ENCODE data around the gene FGF22.

- TF ChIP-seq, protein P1, sequence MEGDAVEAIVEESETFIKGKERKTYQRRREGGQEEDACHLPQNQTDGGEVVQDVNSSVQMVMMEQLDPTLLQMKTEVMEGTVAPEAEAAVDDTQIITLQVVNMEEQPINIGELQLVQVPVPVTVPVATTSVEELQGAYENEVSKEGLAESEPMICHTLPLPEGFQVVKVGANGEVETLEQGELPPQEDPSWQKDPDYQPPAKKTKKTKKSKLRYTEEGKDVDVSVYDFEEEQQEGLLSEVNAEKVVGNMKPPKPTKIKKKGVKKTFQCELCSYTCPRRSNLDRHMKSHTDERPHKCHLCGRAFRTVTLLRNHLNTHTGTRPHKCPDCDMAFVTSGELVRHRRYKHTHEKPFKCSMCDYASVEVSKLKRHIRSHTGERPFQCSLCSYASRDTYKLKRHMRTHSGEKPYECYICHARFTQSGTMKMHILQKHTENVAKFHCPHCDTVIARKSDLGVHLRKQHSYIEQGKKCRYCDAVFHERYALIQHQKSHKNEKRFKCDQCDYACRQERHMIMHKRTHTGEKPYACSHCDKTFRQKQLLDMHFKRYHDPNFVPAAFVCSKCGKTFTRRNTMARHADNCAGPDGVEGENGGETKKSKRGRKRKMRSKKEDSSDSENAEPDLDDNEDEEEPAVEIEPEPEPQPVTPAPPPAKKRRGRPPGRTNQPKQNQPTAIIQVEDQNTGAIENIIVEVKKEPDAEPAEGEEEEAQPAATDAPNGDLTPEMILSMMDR (IDR thresholded peaks at IDR 0.05) = no peak
- TF ChIP-seq POLR2A (IDR thresholded peaks at IDR 0.05) = no peak
Measured at GRCh38 chr19:651991-652390, 12.3 kb downstream of the FGF22 start.
